Body of pancreas (tissue), 4 donors: ENCODE data around the gene INTS11.

Experiments used
- CTCF ChIP-seq, 7 experiments: fragments of 450-650 bp in 4 of 7; fragments of 200-600 bp in 3 of 7; sonication (generic) in 3 of 7; IDR thresholded peaks; one replicate each; pipeline ENCODE4 v1.5.1; 2016 to 2019; ENCODE audit warnings: antibody characterized with exemption in 7 of 7
- POLR2A ChIP-seq, 3 donors: fragments of 450-650 bp; IDR thresholded peaks; one replicate each; pipeline ENCODE4 v1.6.1; 2016; ENCODE audit warnings: antibody characterized with exemption in 3 of 3, mild to moderate bottlenecking in 2 of 3

- TF ChIP-seq CTCF (IDR thresholded peaks at IDR 0.05) (no peak), POLR2A (IDR thresholded peaks at IDR 0.05) (no peak)
Measured at GRCh38 chr1:1275836-1276235, 48.6 kb downstream of the INTS11 start.
